Measurements from ENCODE around the gene ZSCAN21.

The ZSCAN21 gene

GRCh38 chr7:100101016-100101862 is 51.7 kb downstream of the ZSCAN21 start, which contains the start of the genes AP4M1 and MCM7:
AP4M1 (plus strand) TSS chr7:100101643; CDS start chr7:100101715, 72 bp downstream.
MCM7 (minus strand) TSS chr7:100101397; CDS start chr7:100101294, 103 bp downstream.
- DNase-seq: peak; percentile 96 to 98

DNA sequence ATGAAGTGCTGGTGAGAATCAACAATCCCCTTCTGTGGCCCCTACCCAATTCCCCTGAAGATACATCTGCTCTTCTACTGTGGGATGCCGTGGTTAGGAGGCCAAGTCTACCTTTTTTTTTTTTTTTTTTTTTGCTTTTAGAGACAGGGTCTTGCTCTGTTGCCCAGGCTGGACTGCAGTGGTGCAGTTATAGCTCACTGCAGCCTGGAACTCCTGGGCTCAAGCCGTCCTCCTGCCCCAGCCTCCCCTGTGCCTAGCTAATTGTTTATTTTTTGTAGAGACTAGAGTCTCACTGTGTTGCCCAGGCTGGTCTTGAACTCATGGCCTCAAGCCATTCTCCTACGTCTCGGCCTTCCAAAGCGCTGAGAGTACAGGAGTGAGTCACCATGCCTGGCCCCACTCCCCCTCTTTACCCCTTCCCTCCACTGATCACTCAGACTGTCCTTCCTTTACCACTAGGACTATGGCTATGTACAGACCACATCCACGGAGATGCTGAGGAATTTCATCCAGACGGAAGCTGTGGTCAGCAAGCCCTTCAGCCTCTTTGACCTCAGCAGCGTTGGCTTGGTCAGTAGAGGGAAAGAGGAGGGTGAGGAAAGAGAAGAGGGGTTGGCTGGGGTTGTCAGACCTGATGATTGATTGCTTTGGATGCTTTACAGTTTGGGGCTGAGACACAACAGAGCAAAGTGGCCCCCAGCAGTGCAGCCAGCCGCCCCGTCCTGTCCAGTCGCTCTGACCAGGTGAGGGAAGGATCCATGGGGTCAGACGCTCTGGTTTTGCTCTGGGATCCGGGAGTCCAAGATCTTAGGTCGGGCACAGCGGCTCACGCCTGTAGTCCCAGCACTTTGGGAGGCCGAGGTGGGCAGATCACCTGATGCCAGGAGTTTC is 53.6 kb downstream of the ZSCAN21 start:
- DNase-seq: no peak

GRCh38 chr7:100105534-100105933 is 56.0 kb downstream of the ZSCAN21 start:
- DNase-seq: no peak

DNA sequence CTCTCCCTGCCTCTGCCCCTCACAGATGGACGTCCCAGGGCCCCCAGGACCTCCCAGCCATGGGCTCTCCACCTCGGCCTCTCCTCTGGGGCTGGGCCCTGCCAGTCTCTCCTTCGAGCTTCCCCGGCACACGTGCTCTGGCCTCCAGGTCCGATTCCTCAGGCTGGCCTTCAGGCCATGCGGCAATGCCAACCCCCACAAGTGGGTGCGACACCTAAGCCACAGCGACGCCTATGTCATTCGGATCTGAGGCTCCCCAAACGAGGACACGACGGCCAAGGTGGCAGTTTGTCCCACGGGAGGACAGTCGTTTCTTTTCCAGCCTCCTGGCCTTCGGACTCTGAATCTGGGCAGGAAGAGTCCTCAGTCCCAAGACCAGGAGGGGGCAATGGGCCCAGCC is 57.1 kb downstream of the ZSCAN21 start:
- DNase-seq: no peak

DNA sequence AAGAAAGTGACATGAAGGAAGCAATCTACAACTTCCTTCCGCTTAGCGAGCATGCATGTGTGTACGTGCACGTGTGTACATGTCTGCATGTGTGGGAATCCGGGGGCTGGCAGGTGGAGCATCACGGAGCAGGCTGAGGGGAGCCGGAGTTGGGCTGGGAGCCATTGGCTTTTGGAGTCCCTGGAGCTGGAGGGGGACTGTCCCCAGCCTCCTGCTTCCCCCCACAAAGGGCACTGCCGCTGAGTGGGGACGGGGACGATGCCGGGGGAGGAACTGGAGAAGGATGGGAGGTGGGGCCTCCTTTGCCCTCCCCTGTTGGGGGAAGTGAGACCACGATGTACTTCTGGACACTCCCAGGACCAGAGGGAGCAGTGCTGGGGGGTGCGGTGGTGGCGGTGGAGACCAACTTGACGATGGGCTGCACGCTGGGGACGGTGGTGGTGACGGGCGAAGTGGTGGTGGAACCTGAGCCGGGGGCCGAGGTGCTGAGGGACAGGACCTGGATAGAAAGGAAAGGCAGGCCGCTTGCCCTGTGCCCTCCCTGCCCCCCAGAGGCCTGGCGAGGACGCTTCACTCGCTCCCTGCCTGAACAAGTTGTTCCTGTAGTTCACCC is 57.7 kb downstream of the ZSCAN21 start:
- DNase-seq: no peak

GRCh38 chr7:100107890-100108289 is 58.3 kb downstream of the ZSCAN21 start:
- DNase-seq: no peak

DNA sequence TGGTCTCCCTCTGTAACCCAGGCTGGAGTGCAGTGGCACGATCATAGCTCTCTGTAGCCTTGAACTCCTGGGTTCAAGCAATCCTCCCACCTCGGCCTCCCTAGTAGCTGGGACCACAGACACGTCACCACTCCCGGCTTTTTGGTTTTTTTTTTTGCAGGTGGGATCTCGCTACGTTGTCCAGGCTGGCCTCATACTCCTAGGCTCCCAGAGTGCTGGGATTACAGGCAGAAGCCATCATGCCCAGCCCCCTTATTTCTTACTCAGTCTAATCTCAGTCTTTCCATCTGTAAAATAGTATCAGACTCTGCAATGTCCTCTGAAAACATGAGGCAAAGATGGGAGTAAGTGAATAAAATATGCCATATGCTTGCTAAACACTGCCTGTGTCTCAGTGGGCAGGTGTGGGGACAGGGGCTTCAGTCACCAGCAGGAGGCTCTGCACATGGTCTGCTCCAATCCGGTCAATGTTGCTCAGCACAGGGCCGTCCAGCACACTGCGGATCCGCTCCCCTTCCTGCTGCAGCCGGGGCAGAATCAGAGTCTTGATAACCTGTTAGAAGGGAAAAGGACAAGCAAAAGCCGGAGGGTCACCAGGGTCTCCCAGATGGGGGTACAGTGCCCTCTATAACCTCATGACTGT is 60.1 kb downstream of the ZSCAN21 start:
- DNase-seq: no peak

- no peak for DNase-seq
Observed at GRCh38 chr7:100111156-100111555, 61.6 kb downstream of the ZSCAN21 start.

DNA sequence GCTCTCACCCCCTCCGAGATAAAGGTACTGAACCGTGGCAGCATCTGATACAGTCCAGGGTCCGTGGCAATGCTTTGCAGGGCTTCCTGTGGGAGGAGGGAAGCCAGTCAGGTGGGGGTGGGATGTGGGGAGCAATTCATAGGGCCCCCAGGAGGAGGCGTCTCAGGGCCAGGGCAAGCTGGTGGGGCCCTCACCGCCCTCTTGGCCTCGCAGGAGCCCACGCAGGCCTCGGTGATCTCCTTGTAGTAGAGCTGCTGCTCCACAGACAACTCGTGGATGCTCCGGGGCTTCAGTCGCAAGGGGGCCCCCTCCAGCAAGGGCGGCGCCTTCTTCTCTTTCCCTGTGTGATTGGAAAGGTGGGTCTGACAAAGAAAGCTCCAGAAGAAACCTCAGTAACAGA is 62.3 kb downstream of the ZSCAN21 start:
- DNase-seq: no peak
